ENCODE measurements around the gene MBOAT1.
"Not testable (repeated sequence)": the region's sequence is repeated elsewhere in the genome, so short reads cannot be mapped to it uniquely, and the experiment has no call there.

Gene MBOAT1, protein sequence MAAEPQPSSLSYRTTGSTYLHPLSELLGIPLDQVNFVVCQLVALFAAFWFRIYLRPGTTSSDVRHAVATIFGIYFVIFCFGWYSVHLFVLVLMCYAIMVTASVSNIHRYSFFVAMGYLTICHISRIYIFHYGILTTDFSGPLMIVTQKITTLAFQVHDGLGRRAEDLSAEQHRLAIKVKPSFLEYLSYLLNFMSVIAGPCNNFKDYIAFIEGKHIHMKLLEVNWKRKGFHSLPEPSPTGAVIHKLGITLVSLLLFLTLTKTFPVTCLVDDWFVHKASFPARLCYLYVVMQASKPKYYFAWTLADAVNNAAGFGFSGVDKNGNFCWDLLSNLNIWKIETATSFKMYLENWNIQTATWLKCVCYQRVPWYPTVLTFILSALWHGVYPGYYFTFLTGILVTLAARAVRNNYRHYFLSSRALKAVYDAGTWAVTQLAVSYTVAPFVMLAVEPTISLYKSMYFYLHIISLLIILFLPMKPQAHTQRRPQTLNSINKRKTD

GRCh38 chr6:20212392-20213111, at the start of gene MBOAT1:
Gene MBOAT1, minus strand, starts transcription at chr6:20212469. Its CDS starts 235 bp downstream, at chr6:20212234.
- peak; percentile 65 for DNase-seq

GRCh38 chr6:20261685-20262084, 49.4 kb upstream of the MBOAT1 start:
- no peak for DNase-seq

DNA sequence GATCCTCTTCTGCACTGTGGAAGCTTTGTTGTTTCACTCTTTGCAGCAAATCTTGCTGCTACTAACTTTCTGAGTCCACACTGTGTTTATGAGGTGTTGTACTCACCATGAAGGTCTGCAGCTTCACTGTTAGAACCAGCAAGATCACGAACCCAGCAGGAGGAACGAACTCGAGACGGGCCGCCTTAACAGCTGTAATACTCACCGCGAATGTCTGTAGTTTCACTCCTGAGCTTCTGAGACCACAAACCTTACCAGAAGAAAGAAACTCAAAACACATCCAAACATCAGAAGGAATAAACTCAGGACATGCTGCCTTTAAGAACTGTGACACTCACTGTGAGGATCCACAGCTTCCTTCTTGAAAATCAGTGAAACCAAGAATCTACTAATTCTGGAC, 48.1 kb upstream of the MBOAT1 start:
- no peak for DNase-seq

- DNase-seq = no peak
Observed at GRCh38 chr6:20259316-20260049, 47.2 kb upstream of the MBOAT1 start.

DNA sequence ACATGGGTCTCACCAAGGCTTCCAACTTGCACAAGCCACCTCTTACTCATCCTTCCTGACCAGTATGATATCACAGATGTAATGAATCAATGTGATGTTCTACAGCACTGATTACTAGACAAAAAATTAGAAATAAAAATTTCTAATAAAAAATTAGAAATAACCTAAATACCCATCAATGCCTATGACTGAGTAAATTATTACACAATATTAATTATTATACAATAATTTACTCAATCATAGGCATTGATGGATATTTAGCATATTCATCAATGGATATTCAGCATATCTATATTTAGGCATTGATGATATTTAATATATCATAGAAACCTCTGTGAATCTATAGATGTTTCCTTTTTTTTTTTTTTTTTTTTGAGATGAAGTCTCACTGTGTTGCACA, 43.2 kb upstream of the MBOAT1 start:
- DNase-seq = no peak

DNA sequence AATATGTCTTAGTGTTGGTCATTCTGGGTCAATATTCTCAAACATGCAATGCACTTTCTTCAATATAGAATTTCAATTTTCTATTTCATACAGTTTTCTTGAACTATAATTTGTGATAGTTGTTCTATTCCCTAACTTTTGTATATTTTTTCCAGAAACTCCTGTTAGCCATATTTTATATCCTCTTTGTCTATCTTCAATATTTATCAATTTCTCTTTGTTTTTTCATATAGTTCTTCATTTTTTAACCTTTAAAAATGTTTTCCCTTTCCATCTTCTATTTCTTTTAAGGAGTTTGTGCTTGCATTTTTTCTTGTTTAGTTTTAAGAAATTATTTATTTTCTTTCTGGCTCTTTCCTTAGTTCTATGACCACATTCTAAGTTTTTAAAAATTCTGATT, 42.0 kb upstream of the MBOAT1 start:
- no peak for DNase-seq

GRCh38 chr6:20253021-20253420, 40.8 kb upstream of the MBOAT1 start:
- no peak for DNase-seq

- DNase-seq = no peak
Observed at GRCh38 chr6:20252311-20252710, 40.0 kb upstream of the MBOAT1 start.

- DNase-seq = no peak
Observed at GRCh38 chr6:20251525-20251924, 39.3 kb upstream of the MBOAT1 start.

DNA sequence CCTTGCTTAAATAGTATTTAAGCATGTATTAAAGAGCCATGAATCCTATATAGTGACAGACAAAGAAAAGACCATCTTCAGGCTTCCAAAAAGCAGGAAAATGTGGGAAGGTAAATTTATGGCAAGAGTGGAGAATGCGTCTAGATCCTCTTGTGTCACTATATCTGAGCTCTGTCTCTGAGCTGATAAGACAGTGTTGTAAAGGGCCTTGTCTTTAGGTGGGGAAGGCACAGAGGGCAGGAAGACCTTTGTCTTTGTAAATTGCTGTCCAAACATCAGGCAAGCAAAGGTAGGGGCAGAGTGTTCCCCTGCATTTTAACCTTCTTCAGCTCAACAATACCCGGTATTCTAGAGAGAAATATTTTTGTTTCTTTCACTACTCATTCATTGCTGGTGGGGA, 33.9 kb upstream of the MBOAT1 start:
- DNase-seq = no peak

DNA sequence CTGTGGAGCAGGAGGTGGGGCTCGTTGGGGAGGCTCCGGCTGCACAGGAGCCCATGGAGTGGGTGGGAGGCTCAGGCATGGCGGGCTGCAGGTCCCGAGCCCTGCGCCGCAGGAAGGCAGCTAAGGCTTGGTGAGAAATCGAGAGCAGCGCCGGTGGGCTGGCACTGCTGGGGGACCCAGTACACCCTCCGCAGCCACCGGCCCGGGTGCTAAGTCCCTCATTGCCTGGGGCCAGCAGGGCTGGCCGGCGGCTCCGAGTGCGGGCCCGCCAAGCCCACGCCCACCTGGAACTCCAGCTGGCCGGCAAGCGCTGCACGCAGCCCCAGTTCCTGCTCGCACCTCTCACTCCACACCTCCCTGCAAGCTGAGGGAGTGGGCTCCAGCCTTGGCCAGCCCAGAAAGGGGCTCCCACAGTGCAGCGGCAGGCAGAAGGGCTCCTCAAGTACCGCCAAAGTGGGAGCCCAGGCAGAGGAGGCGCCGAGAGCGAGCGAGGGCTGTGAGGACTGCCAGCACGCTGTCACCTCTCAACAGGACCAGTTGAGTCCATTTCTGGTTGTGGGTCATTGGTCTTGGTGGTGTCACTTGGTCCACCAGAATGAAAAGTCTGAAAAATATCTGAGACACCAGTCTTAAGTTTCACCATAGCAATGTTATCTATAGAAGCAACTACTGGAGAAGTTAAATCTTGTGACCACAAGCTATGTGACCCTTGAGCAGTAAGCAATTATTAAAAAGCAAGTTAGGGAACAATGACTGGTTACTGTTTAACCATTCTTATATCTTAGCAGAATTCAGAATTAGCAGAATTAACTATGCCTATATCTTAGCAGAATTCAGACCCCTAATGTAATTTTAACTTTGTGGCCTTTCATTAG, 32.8 kb upstream of the MBOAT1 start:
- DNase-seq = not testable (repeated sequence)

DNA sequence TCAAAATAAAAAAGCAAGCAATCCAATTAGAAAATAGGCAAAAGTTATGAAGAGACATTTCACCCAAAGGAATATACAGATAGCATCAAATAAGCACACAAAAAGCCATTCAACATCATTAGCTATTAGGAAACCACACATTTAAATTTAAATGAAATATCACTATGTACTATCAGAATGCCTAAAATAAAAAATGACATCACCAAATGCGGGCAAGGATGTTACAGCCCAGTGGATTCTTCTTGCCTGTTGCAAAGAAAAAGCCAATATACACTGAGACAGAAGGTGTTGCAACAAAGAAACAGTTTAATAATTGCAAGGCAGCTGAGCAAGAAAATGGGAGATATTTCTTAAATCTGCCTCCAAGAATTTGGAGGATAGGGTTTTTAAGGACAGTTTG, 31.0 kb upstream of the MBOAT1 start:
- DNase-seq = no peak

DNA sequence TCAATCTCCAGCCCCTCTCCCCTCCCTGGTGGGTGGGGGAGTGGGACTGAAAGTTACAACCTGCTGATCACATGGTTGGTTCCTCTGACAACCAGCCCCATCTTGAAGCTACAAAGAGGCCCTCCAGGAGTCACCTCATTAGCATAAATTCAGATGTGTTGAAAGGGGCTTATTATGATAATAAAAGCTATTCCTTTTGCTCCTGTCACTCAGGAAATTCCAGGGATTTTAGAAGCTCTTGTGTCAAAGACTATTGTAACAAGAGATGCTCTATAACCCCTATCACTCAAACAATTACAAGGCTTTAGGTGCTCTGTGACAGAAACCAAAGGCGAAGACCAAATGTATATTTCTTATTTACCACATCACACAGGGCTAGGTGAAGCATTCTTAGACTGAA, 30.1 kb upstream of the MBOAT1 start:
- DNase-seq = no peak

- DNase-seq = no peak
Observed at GRCh38 chr6:20241102-20241501, 28.8 kb upstream of the MBOAT1 start.

DNA sequence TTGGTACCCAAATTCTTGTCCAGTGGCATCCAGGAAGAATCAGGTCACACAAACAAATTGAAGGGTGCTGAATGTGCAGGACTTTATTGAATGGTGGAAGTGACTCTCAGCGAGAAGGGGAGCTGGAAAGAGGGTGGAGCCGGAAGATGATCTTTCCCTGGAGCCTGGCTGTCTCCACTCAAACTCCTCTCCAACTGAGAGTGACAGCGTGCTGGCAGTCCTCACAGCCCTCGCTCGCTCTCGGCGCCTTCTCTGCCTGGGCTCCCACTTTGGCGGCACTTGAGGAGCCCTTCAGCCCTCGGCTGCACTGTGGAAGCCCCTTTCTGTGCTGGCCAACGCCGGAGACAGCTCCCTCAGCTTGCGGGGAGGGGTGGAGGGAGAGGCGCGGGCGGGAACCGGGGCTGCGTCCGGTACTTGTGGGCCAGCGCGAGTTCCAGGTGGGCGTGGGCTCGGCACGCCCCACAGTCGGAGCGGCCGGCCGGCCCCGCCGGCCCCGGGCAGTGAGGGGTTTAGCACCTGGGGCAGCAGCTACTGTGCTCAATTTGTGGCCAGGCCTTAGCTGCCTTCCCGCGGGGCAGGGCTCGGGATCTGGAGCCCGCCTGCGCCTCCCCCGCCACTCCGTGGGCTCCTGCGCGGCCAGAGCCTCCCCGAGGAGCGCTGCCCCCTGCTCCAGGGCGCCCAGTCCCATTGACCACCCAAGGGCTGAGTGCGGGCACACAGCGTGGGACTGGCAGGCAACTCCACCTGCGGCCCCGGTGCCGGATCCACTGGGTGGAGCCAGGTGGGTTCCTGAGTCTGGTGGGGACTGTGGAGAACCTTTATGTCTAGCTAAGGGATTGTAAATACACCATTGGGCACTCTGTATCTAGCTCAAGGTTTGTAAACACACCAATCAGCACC, 26.7 kb upstream of the MBOAT1 start:
- no peak for DNase-seq

DNA sequence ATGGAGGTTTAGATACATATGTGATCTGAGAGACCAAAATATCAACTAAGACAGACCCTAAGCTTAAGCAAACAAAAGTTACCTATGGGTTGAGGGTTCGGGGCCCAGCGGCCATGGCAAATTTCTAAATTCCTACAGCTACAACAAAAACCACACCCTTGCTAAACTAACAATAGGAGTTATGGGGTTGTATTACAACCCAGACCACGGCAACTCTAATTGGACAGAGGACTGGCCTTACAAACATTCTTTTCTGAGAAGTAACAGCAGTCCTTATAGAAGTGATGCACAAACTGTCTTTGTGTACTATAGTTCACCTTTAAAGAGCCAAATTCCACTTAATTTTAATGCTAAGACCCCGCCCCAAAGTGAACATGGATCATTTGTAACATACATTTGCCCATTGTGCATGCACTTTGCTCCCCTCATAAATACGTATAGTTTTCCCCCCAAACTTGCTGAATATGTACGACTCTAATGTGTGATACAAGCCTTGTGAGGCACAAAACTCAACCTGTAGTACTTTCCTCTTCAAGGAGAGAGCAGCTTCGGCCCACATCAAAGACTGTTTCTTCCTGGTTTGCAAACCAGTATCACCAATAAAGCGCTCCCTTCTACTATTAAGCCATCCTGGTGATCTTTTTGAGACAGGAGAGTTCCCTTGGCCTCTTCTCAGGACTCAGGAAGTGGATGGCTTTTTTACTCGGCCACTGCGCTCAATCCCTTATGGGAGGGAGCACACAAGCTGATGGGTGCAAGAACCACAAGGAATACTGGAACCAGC, 25.6 kb upstream of the MBOAT1 start:
- no peak for DNase-seq

- no peak for DNase-seq
Observed at GRCh38 chr6:20236909-20237600, 24.8 kb upstream of the MBOAT1 start.

DNA sequence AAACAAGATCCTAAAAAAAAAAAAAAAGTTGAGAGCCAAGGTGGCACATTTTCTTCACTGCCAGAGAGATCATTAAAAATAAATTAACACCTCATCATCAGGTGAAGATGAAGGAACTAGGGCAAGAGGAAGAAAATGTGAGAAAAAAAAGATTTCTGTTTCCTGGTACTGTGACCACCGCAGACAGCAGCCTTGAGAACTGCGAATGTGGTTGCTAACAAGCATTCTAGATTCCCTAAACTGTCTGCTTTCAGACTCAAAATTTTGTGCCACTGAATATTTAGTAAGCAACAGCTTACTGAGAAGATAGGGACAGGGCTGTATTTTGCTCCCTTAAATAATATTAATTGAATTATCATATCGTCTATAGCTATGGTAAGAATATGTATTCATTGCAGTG, 24.1 kb upstream of the MBOAT1 start:
- no peak for DNase-seq

- no peak for DNase-seq
Observed at GRCh38 chr6:20235041-20235440, 22.8 kb upstream of the MBOAT1 start.

DNA sequence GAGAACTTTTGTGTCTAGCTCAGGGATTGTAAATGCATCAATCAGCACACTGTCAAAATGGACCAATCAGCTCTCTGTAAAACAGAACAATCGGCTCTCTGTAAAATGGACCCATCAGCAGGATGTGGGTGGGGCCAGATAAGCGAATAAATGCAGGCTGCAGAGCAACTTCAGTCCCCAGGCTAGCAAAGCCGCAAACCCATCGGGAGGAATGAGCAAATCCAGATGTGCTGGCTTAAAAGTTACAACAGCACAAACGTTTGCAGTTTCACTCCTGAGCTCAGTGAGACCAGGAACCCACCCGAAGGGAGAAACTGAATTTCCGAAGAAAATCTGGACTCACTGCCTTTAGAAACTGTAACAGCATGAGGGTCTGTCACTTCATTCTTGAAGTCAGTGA, 21.9 kb upstream of the MBOAT1 start:
- no peak for DNase-seq

Measured in CD4-positive, alpha-beta T cell treated with Interleukin-12 subunit alpha and Interleukin-12 subunit beta, for 1 hour (primary cell).